A673 (cell line): ENCODE data around the gene UACA.
"Not testable (repeated sequence)": the region's sequence is repeated elsewhere in the genome, so short reads cannot be mapped to it uniquely, and the experiment has no call there.

Source experiments
- EZH2 ChIP-seq: fragments of 200-600 bp; sonication (generic); IDR thresholded peaks from 2 replicates; pipeline ENCODE4 v1.6.1; 2017; ENCODE audit warnings: borderline replicate concordance, low read depth, mild to moderate bottlenecking, mixed read lengths, antibody characterized with exemption, low read length; ENCODE audit not compliant: poor library complexity, severe bottlenecking
- TF ChIP-seq, protein P1 (sequence below): fragments of 300-800, 200-600 bp; sonication (generic); conservative IDR thresholded peaks from 2 replicates; pipeline ENCODE4 v1.5.1; 2017; ENCODE audit warnings: low read depth, mild to moderate bottlenecking, antibody characterized with exemption, low read length, moderate library complexity, mixed read lengths

GRCh38 chr15:70804388-70804787 lies 41.0 kb upstream of the UACA start:
- TF ChIP-seq, protein P1, sequence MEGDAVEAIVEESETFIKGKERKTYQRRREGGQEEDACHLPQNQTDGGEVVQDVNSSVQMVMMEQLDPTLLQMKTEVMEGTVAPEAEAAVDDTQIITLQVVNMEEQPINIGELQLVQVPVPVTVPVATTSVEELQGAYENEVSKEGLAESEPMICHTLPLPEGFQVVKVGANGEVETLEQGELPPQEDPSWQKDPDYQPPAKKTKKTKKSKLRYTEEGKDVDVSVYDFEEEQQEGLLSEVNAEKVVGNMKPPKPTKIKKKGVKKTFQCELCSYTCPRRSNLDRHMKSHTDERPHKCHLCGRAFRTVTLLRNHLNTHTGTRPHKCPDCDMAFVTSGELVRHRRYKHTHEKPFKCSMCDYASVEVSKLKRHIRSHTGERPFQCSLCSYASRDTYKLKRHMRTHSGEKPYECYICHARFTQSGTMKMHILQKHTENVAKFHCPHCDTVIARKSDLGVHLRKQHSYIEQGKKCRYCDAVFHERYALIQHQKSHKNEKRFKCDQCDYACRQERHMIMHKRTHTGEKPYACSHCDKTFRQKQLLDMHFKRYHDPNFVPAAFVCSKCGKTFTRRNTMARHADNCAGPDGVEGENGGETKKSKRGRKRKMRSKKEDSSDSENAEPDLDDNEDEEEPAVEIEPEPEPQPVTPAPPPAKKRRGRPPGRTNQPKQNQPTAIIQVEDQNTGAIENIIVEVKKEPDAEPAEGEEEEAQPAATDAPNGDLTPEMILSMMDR: not testable (repeated sequence)
- not testable (repeated sequence) for TF ChIP-seq EZH2
